ENCODE data around the gene ANXA11. TPM values are rescaled to one million over a fixed set of nuclear protein-coding genes. Genes with fewer than 3 reads are reported as not detected.
A peak's percentile ranks its signal among the peaks of the same experiment; 100 is the strongest.

The ANXA11 gene
- total and polyA plus RNA-seq, 9 of the 15 experiments (the other 6 are each of a cell fraction or from before 2014, with no cell fraction given), result 43.6 to 212 (median 109) TPM

DNA sequence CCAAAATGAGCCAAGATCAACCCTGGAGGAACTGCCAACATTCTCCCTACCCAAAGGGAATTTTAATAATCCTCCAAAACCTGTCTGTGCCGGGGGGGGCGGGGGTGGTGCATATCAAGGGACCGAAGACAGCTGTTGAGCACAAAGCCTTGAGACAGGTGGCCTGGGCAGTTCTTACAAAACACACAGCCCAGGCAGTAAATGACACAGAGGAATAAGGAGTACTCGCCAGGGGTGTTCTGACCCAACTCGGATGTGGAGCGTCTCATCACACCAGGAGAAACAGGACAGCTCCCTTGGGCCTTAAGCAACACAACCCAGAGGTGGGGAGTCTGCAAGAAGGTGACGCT is 37.2 kb downstream of the ANXA11 start (continued):
- TF ChIP-seq, protein P1, sequence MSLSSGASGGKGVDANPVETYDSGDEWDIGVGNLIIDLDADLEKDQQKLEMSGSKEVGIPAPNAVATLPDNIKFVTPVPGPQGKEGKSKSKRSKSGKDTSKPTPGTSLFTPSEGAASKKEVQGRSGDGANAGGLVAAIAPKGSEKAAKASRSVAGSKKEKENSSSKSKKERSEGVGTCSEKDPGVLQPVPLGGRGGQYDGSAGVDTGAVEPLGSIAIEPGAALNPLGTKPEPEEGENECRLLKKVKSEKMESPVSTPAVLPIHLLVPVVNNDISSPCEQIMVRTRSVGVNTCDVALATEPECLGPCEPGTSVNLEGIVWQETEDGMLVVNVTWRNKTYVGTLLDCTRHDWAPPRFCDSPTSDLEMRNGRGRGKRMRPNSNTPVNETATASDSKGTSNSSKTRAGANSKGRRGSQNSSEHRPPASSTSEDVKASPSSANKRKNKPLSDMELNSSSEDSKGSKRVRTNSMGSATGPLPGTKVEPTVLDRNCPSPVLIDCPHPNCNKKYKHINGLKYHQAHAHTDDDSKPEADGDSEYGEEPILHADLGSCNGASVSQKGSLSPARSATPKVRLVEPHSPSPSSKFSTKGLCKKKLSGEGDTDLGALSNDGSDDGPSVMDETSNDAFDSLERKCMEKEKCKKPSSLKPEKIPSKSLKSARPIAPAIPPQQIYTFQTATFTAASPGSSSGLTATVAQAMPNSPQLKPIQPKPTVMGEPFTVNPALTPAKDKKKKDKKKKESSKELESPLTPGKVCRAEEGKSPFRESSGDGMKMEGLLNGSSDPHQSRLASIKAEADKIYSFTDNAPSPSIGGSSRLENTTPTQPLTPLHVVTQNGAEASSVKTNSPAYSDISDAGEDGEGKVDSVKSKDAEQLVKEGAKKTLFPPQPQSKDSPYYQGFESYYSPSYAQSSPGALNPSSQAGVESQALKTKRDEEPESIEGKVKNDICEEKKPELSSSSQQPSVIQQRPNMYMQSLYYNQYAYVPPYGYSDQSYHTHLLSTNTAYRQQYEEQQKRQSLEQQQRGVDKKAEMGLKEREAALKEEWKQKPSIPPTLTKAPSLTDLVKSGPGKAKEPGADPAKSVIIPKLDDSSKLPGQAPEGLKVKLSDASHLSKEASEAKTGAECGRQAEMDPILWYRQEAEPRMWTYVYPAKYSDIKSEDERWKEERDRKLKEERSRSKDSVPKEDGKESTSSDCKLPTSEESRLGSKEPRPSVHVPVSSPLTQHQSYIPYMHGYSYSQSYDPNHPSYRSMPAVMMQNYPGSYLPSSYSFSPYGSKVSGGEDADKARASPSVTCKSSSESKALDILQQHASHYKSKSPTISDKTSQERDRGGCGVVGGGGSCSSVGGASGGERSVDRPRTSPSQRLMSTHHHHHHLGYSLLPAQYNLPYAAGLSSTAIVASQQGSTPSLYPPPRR (CRISPR knock-in tag; IDR thresholded peaks at IDR 0.05; ENCODE audit: borderline replicate concordance), result no peak
- no peak for TF ChIP-seq ZNF197 (CRISPR knock-in tag; IDR thresholded peaks at IDR 0.05; ENCODE audit: low read depth)

DNA sequence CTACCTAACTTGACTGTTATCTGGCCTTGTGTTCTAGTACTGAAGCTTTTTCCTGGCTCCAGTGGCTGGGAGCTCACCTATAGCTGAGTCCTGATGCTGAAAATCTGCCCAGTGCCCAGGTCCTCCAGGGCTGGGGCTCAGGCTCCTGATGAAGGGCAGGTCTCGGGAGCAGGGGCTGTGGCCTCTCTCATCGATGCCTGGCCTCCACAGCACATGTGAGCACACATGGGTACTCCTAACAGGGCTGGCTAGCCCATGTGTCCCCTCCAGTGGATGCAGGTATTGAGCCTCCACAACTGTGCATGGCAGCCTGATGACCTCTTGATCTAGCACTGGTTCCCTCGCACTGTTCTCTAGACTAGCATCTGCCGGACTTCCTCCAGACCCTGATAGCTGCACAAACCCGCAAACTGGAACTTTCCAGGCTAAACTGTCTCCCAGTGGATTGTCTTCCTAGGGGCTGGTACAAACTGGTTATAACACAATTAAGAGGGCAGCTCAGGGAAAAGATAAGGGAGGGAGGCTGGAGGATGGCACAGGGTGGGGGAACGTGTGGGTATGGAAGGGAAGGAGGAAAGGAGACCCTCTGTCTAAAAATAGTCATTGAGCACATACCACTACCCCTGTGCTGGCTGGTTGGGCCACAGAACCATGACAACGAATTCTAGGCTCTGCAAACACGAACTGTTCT is 37.7 kb downstream of the ANXA11 start:
- intact Hi-C loops (cut with micrococcal nuclease), result no loop called here
- no peaks in the 10 kb centered on the region for H3K79me2 ChIP-seq (ENCODE audit: control insufficient read depth, insufficient read depth, low read length)
- TF ChIP-seq POU5F1 (IDR thresholded peaks at IDR 0.05; ENCODE audit: borderline replicate concordance, low read depth, low read length, partially characterized antibody), result no peak
- TF ChIP-seq, protein P2, sequence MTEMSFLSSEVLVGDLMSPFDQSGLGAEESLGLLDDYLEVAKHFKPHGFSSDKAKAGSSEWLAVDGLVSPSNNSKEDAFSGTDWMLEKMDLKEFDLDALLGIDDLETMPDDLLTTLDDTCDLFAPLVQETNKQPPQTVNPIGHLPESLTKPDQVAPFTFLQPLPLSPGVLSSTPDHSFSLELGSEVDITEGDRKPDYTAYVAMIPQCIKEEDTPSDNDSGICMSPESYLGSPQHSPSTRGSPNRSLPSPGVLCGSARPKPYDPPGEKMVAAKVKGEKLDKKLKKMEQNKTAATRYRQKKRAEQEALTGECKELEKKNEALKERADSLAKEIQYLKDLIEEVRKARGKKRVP (CRISPR knock-in tag; IDR thresholded peaks at IDR 0.05), result no peak
- TF ChIP-seq ZNF3 (CRISPR knock-in tag; IDR thresholded peaks at IDR 0.05), result no peak
- TF ChIP-seq XRCC3 (IDR thresholded peaks at IDR 0.05), result no peak
- TF ChIP-seq, protein P3, sequence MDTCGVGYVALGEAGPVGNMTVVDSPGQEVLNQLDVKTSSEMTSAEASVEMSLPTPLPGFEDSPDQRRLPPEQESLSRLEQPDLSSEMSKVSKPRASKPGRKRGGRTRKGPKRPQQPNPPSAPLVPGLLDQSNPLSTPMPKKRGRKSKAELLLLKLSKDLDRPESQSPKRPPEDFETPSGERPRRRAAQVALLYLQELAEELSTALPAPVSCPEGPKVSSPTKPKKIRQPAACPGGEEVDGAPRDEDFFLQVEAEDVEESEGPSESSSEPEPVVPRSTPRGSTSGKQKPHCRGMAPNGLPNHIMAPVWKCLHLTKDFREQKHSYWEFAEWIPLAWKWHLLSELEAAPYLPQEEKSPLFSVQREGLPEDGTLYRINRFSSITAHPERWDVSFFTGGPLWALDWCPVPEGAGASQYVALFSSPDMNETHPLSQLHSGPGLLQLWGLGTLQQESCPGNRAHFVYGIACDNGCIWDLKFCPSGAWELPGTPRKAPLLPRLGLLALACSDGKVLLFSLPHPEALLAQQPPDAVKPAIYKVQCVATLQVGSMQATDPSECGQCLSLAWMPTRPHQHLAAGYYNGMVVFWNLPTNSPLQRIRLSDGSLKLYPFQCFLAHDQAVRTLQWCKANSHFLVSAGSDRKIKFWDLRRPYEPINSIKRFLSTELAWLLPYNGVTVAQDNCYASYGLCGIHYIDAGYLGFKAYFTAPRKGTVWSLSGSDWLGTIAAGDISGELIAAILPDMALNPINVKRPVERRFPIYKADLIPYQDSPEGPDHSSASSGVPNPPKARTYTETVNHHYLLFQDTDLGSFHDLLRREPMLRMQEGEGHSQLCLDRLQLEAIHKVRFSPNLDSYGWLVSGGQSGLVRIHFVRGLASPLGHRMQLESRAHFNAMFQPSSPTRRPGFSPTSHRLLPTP (IDR thresholded peaks at IDR 0.05; ENCODE audit: borderline replicate concordance, extremely low read depth, insufficient read length), result no peak
- no peak for TF ChIP-seq ZNF212 (CRISPR knock-in tag; IDR thresholded peaks at IDR 0.05)
- no peak for TF ChIP-seq MTA1 (IDR thresholded peaks at IDR 0.05; ENCODE audit: borderline replicate concordance)
- TF ChIP-seq GTF2A2 (tag; IDR thresholded peaks at IDR 0.05), result no peak

More for the DNA sequence above, 37.7 kb downstream of the ANXA11 start:
- no peak overlapping the region for H3K4me3 ChIP-seq
- ATAC-seq (no peak), DNase-seq (ENCODE audit: extremely low read depth in 1 of 4, low spot score in 3 of 4) (no peak), FAIRE-seq (no peak)
- no peak overlapping the region for H2AFZ ChIP-seq (ENCODE audit: low read depth, low read length)
- peaks cover 13% of the 10 kb centered on the region; the same call in 1 of the 2 replicates for H4K20me1 ChIP-seq (replicated peaks; ENCODE audit: control insufficient read depth, insufficient read depth, low read length)
- in situ Hi-C loops (cut with MboI), result no loop called here
- BruUV-seq (replicated peaks), result no TSS peak
- ChIA-PET CTCF (ENCODE audit: low intra/inter-chr PET ratio) (no interaction called here), POLR2A (interaction anchor here (0.6 to 1.2 kb wide), 5 partner anchors 8 to 38 kb away, joined by 3 to 4 read pairs (median 3); no protein-coding TSS in a partner anchor)
- peaks cover 11% of the 10 kb centered on the region for H3K9me1 ChIP-seq (ENCODE audit: control insufficient read depth, insufficient read depth, low read length)
- peak overlapping the region in 1 of 2 experiments; percentile 32; a peak in 1 of 4 replicates for H3K9ac ChIP-seq (ENCODE audit: insufficient read depth in 1 of 2, low read depth in 2 of 2, low read length in 2 of 2)
- no peaks in the 10 kb centered on the region for H3K9me3 ChIP-seq (replicated peaks; ENCODE audit: control insufficient read depth, insufficient read depth, low read depth, low read length)
- WGBS (ENCODE audit: insufficient coverage, low coverage, missing lambda C conversion rate), result 86% methylated on average over 8 of the region's 8 CpGs
- peaks cover 84% of the 10 kb centered on the region for H3K36me3 ChIP-seq (ENCODE audit: control insufficient read depth, insufficient read depth, low read length)
- no peak overlapping the region for H3K4me2 ChIP-seq (ENCODE audit: insufficient read depth, low read length)
- H3K27me3 ChIP-seq (ENCODE audit: control insufficient read depth in 2 of 2, insufficient read depth in 2 of 2, low read length in 2 of 2), result no peaks in the 10 kb centered on the region
- H3K4me1 ChIP-seq (replicated peaks in 1 of 2; ENCODE audit: control insufficient read depth in 2 of 2, insufficient read depth in 2 of 2, low read length in 2 of 2), result peaks cover 0 to 17% of the 10 kb centered on the region in 2 experiments; a peak in 3 of 5 replicates
- no peak overlapping the region for H3K27ac ChIP-seq (ENCODE audit: extremely low read depth, low read depth, low read length)

Measured in K562 (cell line).